Liver (tissue), 9 donors: ENCODE results near the gene CLCNKB. TPM values are rescaled to one million over a fixed set of nuclear protein-coding genes. Genes with fewer than 3 reads are reported as not detected.
"Not testable (repeated sequence)": the region's sequence is repeated elsewhere in the genome, so short reads cannot be mapped to it uniquely, and the experiment has no call there.

Experiments used
- DNase-seq: peaks from one replicate; pipeline ENCODE4 v3.0.0-alpha.2; 2017; ENCODE audit warnings: low spot score
- H3K27ac ChIP-seq, 2 donors: one replicate each; pipeline ENCODE4 v1.7.0; 2013; ENCODE audit warnings: inconsistent platforms in 2 of 2, low read length in 2 of 2, control low read depth in 1 of 2, low read depth in 1 of 2, mild to moderate bottlenecking in 1 of 2
- H3K27me3 ChIP-seq, 4 donors: one replicate each; pipeline versions ENCODE4 v1.6.1 to v1.7.0; 2013; ENCODE audit warnings: low read length in 3 of 4, inconsistent platforms in 1 of 4, mild to moderate bottlenecking in 1 of 4, moderate library complexity in 1 of 4; ENCODE audit not compliant: control insufficient read depth in 4 of 4, insufficient read depth in 4 of 4
- H3K36me3 ChIP-seq, 4 donors: one replicate each; pipeline versions ENCODE4 v1.6.1 to v1.7.0; 2013; ENCODE audit warnings: low read length in 3 of 4, mild to moderate bottlenecking in 3 of 4, low read depth in 1 of 4, moderate library complexity in 1 of 4; ENCODE audit not compliant: control insufficient read depth in 4 of 4, insufficient read depth in 3 of 4
- H3K4me1 ChIP-seq, 4 donors: one replicate each; pipeline versions ENCODE4 v1.6.1 to v1.7.0; 2013; ENCODE audit warnings: low read length in 3 of 4, mild to moderate bottlenecking in 3 of 4, moderate library complexity in 1 of 4; ENCODE audit not compliant: control insufficient read depth in 4 of 4, insufficient read depth in 4 of 4
- H3K4me3 ChIP-seq, 3 donors: one replicate each; pipeline versions ENCODE4 v1.6.1 to v1.7.0; 2013; ENCODE audit warnings: low read length in 3 of 3, control low read depth in 1 of 3, low read depth in 1 of 3, mild to moderate bottlenecking in 1 of 3
- H3K9ac ChIP-seq, 2 donors: one replicate each; pipeline ENCODE4 v1.7.0; 2013; ENCODE audit warnings: low read length in 2 of 2, mild to moderate bottlenecking in 2 of 2, moderate library complexity in 2 of 2, control low read depth in 1 of 2, low read depth in 1 of 2
- H3K9me3 ChIP-seq, 4 donors: one replicate each; pipeline versions ENCODE4 v1.6.1 to v1.7.0; 2013; ENCODE audit warnings: low read length in 3 of 4; ENCODE audit not compliant: control insufficient read depth in 4 of 4
- ATF3 ChIP-seq: IDR thresholded peaks from 2 replicates; pipeline ENCODE4 v1.6.1; 2016; ENCODE audit warnings: antibody characterized with exemption
- CTCF ChIP-seq: fragments of 150-350 bp; IDR thresholded peaks from 2 replicates; pipeline ENCODE4 v1.5.1; 2017; ENCODE audit warnings: improper control_type of control experiment, low read depth, low read length; ENCODE audit not compliant: missing input control
- EGR1 ChIP-seq, 2 donors: IDR thresholded peaks; 2 replicates each; pipeline ENCODE4 v1.6.1; 2016 to 2018; ENCODE audit warnings: antibody characterized with exemption in 2 of 2, low read depth in 2 of 2
- FOXA1 ChIP-seq: IDR thresholded peaks from 2 replicates; pipeline ENCODE4 v1.6.1; 2016; ENCODE audit warnings: antibody characterized with exemption
- FOXA2 ChIP-seq: IDR thresholded peaks from 2 replicates; pipeline ENCODE4 v1.6.1; 2016; ENCODE audit warnings: antibody characterized with exemption
- GABPA ChIP-seq, 2 donors: IDR thresholded peaks in 1 of 2; conservative IDR thresholded peaks in 1 of 2; 2 replicates each; pipeline ENCODE4 v1.6.1; 2016; ENCODE audit warnings: antibody characterized with exemption in 2 of 2, mild to moderate bottlenecking in 1 of 2, moderate library complexity in 1 of 2
- HNF4A ChIP-seq, 2 donors: conservative IDR thresholded peaks; 2 replicates each; pipeline ENCODE4 v1.6.1; 2016; ENCODE audit warnings: antibody characterized with exemption in 2 of 2, mild to moderate bottlenecking in 2 of 2
- HNF4G ChIP-seq: IDR thresholded peaks from 2 replicates; pipeline ENCODE4 v1.6.1; 2016; ENCODE audit warnings: antibody characterized with exemption
- MAX ChIP-seq: IDR thresholded peaks from 2 replicates; pipeline ENCODE4 v1.6.1; 2016; ENCODE audit warnings: antibody characterized with exemption
- NR2F2 ChIP-seq: IDR thresholded peaks from 2 replicates; pipeline ENCODE4 v1.6.1; 2016; ENCODE audit warnings: antibody characterized with exemption
- RAD21 ChIP-seq, 2 donors: IDR thresholded peaks; 2 replicates each; pipeline ENCODE4 v1.6.1; 2016; ENCODE audit warnings: antibody characterized with exemption in 2 of 2, mild to moderate bottlenecking in 2 of 2
- REST ChIP-seq: IDR thresholded peaks from 2 replicates; pipeline ENCODE4 v1.6.1; 2016; ENCODE audit warnings: antibody characterized with exemption, mild to moderate bottlenecking
- RXRA ChIP-seq, 2 donors: IDR thresholded peaks; 2 replicates each; pipeline ENCODE4 v1.6.1; 2017 to 2018; ENCODE audit warnings: antibody characterized with exemption in 2 of 2, mild to moderate bottlenecking in 1 of 2
- YY1 ChIP-seq: IDR thresholded peaks from 2 replicates; pipeline ENCODE4 v1.6.1; 2016; ENCODE audit warnings: antibody characterized with exemption, mild to moderate bottlenecking
- WGBS: extraction: QIAGEN DNeasy Blood & Tissue Kit; methylation state at CpG from one replicate; pipeline ENCODE4 v1.1.7; 2013; 5-methylcytosine and 5-hydroxymethylcytosine counted together
- polyA plus RNA-seq, 2 donors: library from polyadenylated mRNA; stranded (reverse) in 1 of 2; unstranded in 1 of 2; fragments of 200-250 nt in 1 of 2; fragments of >200 nt in 1 of 2; fragmentation: Nextera tagmentation in 1 of 2; extraction: Ambion mirVana in 1 of 2; gene quantifications; one replicate each; pipeline versions ENCODE4 v1.2.1 to v1.2.3, GENCODE V29; 2013 to 2015
- total RNA-seq, 2 donors: library from RNA; depleted of rRNA; stranded (reverse); fragments of >200 nt; gene quantifications; one replicate each; pipeline ENCODE4 v1.2.3, GENCODE V29; 2014
- donor health status: healthy.
- donor health status: healthy.
- donor health status: healthy.
- donor health status: healthy.
- donor health status: healthy.

The CLCNKB gene
- total and polyA plus RNA-seq, 4 donors: not detected

- no peak for TF ChIP-seq RXRA (IDR thresholded peaks at IDR 0.05)
- TF ChIP-seq HNF4G: no peak
- no peak for TF ChIP-seq NR2F2
- TF ChIP-seq FOXA2: no peak
- no peak for TF ChIP-seq YY1
- no peak for TF ChIP-seq RAD21 (IDR thresholded peaks at IDR 0.05)
- no peak for TF ChIP-seq FOXA1
- no peak for TF ChIP-seq REST
- TF ChIP-seq GABPA (IDR thresholded peaks at IDR 0.05 in 1 of 2, conservative IDR thresholded peaks at IDR 0.05 in 1 of 2): no peak
- no peak for TF ChIP-seq CTCF
- no peak for TF ChIP-seq ATF3
- TF ChIP-seq HNF4A (conservative IDR thresholded peaks at IDR 0.05): no peak
- WGBS: 97% methylated on average over 11 of the region's 11 CpGs
- no peak overlapping the region for H3K4me3 ChIP-seq
- no peak overlapping the region for H3K27ac ChIP-seq
- no peak for DNase-seq
- no peaks in the 10 kb centered on the region for H3K36me3 ChIP-seq
- no peak overlapping the region for H3K9ac ChIP-seq
- peaks cover 0 to 3% (median 1%) of the 10 kb centered on the region in 4 donors for H3K4me1 ChIP-seq
- H3K27me3 ChIP-seq: no peaks in the 10 kb centered on the region
- H3K9me3 ChIP-seq: no peaks in the 10 kb centered on the region
These were observed 44.7 kb upstream of the CLCNKB start for GRCh38 chr1:15998929-15999328.

- not testable (repeated sequence) for H3K27me3 ChIP-seq, H3K9ac ChIP-seq, DNase-seq, H3K4me3 ChIP-seq, H3K27ac ChIP-seq, H3K4me1 ChIP-seq, H3K9me3 ChIP-seq, H3K36me3 ChIP-seq
- WGBS: 85% methylated on average over 10 of the region's 10 CpGs
These were observed 42.3 kb upstream of the CLCNKB start for GRCh38 chr1:16001274-16001673.

- Histone ChIP-seq H3K27me3 (no peaks in the 10 kb centered on the region), H3K27ac (no peak overlapping the region), H3K9ac (no peak overlapping the region), H3K9me3 (no peaks in the 10 kb centered on the region), H3K36me3 (no peaks in the 10 kb centered on the region), H3K4me1 (peaks cover 0 to 6% (median 2%) of the 10 kb centered on the region in 4 donors), H3K4me3 (no peak overlapping the region)
- DNase-seq: no peak
- TF ChIP-seq FOXA2: no peak
- no peak for TF ChIP-seq MAX
- no peak for TF ChIP-seq ATF3
- TF ChIP-seq RAD21 (IDR thresholded peaks at IDR 0.05): no peak
- no peak for TF ChIP-seq HNF4G
- no peak for TF ChIP-seq FOXA1
- no peak for TF ChIP-seq YY1
- no peak for TF ChIP-seq EGR1 (IDR thresholded peaks at IDR 0.05; ENCODE audit: low read depth in 2 of 2)
- 88% methylated on average over 5 of the region's 5 CpGs for whole genome bisulfite sequencing
These were observed 38.0 kb upstream of the CLCNKB start for GRCh38 chr1:16005597-16005996.
